Measurements from ENCODE around the gene CD207. TPM values are rescaled to one million over a fixed set of nuclear protein-coding genes. Genes with fewer than 3 reads are reported as not detected.
A peak's percentile ranks its signal among the peaks of the same experiment; 100 is the strongest.
"Not testable (repeated sequence)": the region's sequence is repeated elsewhere in the genome, so short reads cannot be mapped to it uniquely, and the experiment has no call there.

The CD207 gene
- under 1 TPM in 1 of 2 donors, not detected in 1; 0.27 TPM for total RNA-seq

DNA sequence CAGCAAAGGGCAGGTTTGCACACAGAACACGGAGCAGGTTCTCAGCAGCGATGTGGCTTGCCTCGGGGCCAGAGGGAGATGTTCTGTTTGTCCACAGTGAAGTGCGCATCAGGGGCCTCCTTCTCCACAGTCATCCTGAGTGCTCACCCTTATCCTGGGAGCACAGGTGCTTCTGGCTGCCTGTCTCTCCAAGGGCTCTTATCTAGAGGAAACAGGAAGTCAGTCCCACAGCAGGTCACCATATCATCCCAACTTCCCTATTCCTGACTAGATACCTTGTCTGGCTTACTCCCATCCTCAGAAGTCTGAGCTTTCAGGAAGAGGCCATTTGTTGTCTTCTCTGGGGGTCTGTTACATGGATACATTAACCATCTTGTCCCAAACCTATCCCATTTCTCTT is at the start of gene CD207:
TSS of gene CD207 (minus strand) at position 174 of the 400 bp plus-strand sequence. CDS start at position 134, 40 bp downstream.
- Histone ChIP-seq H3K9me3 (no peaks in the 10 kb centered on the region), H3K27me3 (replicated peaks; ENCODE audit: insufficient read depth) (no peaks in the 10 kb centered on the region), H3K4me1 (ENCODE audit: control insufficient read depth in 1 of 2, low read depth in 2 of 2) (no peaks in the 10 kb centered on the region), H3K36me3 (no peaks in the 10 kb centered on the region), H3K27ac (no peak within 1 kb of the TSS), H3K4me3 (no peak within 1 kb of the TSS)
- TF ChIP-seq, protein P1, sequence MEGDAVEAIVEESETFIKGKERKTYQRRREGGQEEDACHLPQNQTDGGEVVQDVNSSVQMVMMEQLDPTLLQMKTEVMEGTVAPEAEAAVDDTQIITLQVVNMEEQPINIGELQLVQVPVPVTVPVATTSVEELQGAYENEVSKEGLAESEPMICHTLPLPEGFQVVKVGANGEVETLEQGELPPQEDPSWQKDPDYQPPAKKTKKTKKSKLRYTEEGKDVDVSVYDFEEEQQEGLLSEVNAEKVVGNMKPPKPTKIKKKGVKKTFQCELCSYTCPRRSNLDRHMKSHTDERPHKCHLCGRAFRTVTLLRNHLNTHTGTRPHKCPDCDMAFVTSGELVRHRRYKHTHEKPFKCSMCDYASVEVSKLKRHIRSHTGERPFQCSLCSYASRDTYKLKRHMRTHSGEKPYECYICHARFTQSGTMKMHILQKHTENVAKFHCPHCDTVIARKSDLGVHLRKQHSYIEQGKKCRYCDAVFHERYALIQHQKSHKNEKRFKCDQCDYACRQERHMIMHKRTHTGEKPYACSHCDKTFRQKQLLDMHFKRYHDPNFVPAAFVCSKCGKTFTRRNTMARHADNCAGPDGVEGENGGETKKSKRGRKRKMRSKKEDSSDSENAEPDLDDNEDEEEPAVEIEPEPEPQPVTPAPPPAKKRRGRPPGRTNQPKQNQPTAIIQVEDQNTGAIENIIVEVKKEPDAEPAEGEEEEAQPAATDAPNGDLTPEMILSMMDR (IDR thresholded peaks at IDR 0.05): no peak
- no peak for DNase-seq (ENCODE audit: low spot score)
- ATAC-seq (ENCODE audit: insufficient number of reproducible peaks, low FRiP score, low read depth): no peak

DNA sequence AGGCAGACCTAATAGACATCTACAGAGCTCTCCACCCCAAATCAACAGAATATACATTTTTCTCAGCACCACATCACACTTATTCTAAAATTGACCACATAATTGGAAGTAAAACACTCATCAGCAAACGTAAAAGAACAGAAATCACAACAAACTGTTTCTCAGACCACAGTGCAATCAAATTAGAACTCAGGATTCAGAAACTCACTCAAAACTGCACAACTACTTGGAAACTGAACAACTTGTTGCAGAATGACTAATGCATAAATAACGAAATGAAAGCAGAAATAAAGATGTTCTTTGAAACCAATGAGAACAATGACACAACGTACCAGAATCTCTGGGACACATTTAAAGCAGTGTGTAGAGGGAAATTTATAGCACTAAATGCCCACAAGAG is 42.9 kb upstream of the CD207 start:
- ATAC-seq (ENCODE audit: insufficient number of reproducible peaks, low FRiP score, low read depth); H3K36me3 ChIP-seq; H3K4me1 ChIP-seq (ENCODE audit: control insufficient read depth in 1 of 2, low read depth in 2 of 2); H3K9me3 ChIP-seq; H3K27ac ChIP-seq; H3K27me3 ChIP-seq (replicated peaks; ENCODE audit: insufficient read depth); H3K4me3 ChIP-seq; DNase-seq (ENCODE audit: low spot score): not testable (repeated sequence)

- not testable (repeated sequence) for H3K27ac ChIP-seq; H3K9me3 ChIP-seq; H3K36me3 ChIP-seq; H3K4me1 ChIP-seq (ENCODE audit: control insufficient read depth in 1 of 2, low read depth in 2 of 2); H3K27me3 ChIP-seq (replicated peaks; ENCODE audit: insufficient read depth); H3K4me3 ChIP-seq; ATAC-seq (ENCODE audit: insufficient number of reproducible peaks, low FRiP score, low read depth); DNase-seq (ENCODE audit: low spot score)
Measured at GRCh38 chr2:70876138-70876537, 40.5 kb upstream of the CD207 start.

DNA sequence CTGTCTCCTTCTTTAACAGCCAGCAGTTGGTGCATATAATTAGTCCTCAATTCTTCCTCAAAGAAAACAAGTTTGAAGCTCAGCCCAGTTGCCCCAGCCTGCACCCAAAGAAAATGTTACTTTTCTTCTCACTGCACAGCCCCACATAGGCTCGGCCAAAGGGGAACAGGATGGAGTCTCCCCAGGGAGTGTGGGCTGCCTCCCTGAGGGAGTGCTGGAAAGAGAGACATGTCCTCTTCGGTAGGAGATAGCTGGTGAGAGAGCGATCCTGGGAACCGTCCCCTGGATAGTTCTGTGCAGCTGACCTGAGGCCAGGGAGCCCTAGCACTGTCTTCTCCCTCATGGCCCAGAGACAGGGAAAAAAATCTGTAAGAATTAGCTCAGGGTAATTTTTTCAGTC is 37.9 kb upstream of the CD207 start:
- Histone ChIP-seq H3K27me3 (replicated peaks; ENCODE audit: insufficient read depth) (no peaks in the 10 kb centered on the region), H3K4me1 (ENCODE audit: control insufficient read depth in 1 of 2, low read depth in 2 of 2) (peaks cover 0 to 7% of the 10 kb centered on the region in 2 donors), H3K4me3 (no peak overlapping the region), H3K36me3 (no peaks in the 10 kb centered on the region), H3K27ac (no peak overlapping the region), H3K9me3 (no peaks in the 10 kb centered on the region)
- no peak for ATAC-seq (ENCODE audit: insufficient number of reproducible peaks, low FRiP score, low read depth)
- DNase-seq (ENCODE audit: low spot score): no peak
- TF ChIP-seq, protein P1 (IDR thresholded peaks at IDR 0.05): no peak

- H3K27me3 ChIP-seq (replicated peaks; ENCODE audit: insufficient read depth): no peaks in the 10 kb centered on the region
- H3K4me3 ChIP-seq: peak overlapping the region; percentile 52
- H3K36me3 ChIP-seq: no peaks in the 10 kb centered on the region
- TF ChIP-seq, protein P1 (IDR thresholded peaks at IDR 0.05): peak; percentile 81
- no peaks in the 10 kb centered on the region for H3K9me3 ChIP-seq
- peak; percentile 38 for DNase-seq (ENCODE audit: low spot score)
- peak; percentile 70 for ATAC-seq (ENCODE audit: insufficient number of reproducible peaks, low FRiP score, low read depth)
- peaks cover 0 to 7% of the 10 kb centered on the region in 2 donors for H3K4me1 ChIP-seq (ENCODE audit: control insufficient read depth in 1 of 2, low read depth in 2 of 2)
- no peak overlapping the region for H3K27ac ChIP-seq
Measured at GRCh38 chr2:70871398-70872211, 36.0 kb upstream of the CD207 start.

GRCh38 chr2:70870790-70871189 is 35.2 kb upstream of the CD207 start:
- no peak for ATAC-seq (ENCODE audit: insufficient number of reproducible peaks, low FRiP score, low read depth)
- Histone ChIP-seq H3K4me3 (no peak overlapping the region), H3K9me3 (no peaks in the 10 kb centered on the region), H3K4me1 (ENCODE audit: control insufficient read depth in 1 of 2, low read depth in 2 of 2) (peaks cover 0 to 7% of the 10 kb centered on the region in 2 donors), H3K27ac (no peak overlapping the region), H3K36me3 (no peaks in the 10 kb centered on the region), H3K27me3 (replicated peaks; ENCODE audit: insufficient read depth) (no peaks in the 10 kb centered on the region)
- TF ChIP-seq, protein P1 (IDR thresholded peaks at IDR 0.05): no peak
- DNase-seq (ENCODE audit: low spot score): no peak

Data from thoracic aorta (tissue), 2 donors.